Spinal cord (tissue), 10 donors: ENCODE measurements around the gene VWA3B. TPM values are rescaled to one million over a fixed set of nuclear protein-coding genes. Genes with fewer than 3 reads are reported as not detected.

Source experiments
- DNase-seq, 6 donors: peaks; one replicate each; pipeline versions ENCODE4 v3.0.0 to v3.0.0-alpha.2; 2013 to 2015; ENCODE audit warnings: low spot score in 6 of 6, low read depth in 4 of 6
- H3K27ac ChIP-seq: one replicate; pipeline ENCODE4 v1.5.1; 2013; ENCODE audit warnings: low read depth, low read length, control low read depth
- H3K27me3 ChIP-seq: one replicate; pipeline ENCODE4 v1.6.1; 2013; ENCODE audit warnings: low read length; ENCODE audit not compliant: control insufficient read depth, insufficient read depth
- H3K36me3 ChIP-seq: one replicate; pipeline ENCODE4 v1.6.1; 2013; ENCODE audit warnings: low read length; ENCODE audit not compliant: control insufficient read depth, insufficient read depth
- H3K4me1 ChIP-seq: one replicate; pipeline ENCODE4 v1.6.1; 2013; ENCODE audit warnings: low read length; ENCODE audit not compliant: control insufficient read depth, insufficient read depth
- H3K4me3 ChIP-seq: one replicate; pipeline ENCODE4 v1.5.1; 2013; ENCODE audit warnings: low read depth, low read length, control low read depth
- H3K9me3 ChIP-seq: one replicate; pipeline ENCODE4 v1.6.1; 2013; ENCODE audit warnings: low read length; ENCODE audit not compliant: control insufficient read depth, insufficient read depth
- WGBS: methylation state at CpG from one replicate; pipeline ENCODE4 v1.1.5; 2013; ENCODE audit warnings: missing lambda C conversion rate; ENCODE audit not compliant: insufficient coverage; 5-methylcytosine and 5-hydroxymethylcytosine counted together
- polyA plus RNA-seq, 2 donors: library from polyadenylated mRNA; unstranded; fragments of 120-200 nt; gene quantifications; one replicate each; pipeline ENCODE4 v1.2.1, GENCODE V29; 2013; ENCODE audit not compliant: insufficient read length in 2 of 2
- total RNA-seq, 2 donors: library from RNA; depleted of rRNA in 1 of 2; stranded (reverse); fragments of 120-200 nt in 1 of 2; fragments of >200 nt in 1 of 2; gene quantifications; one replicate each; pipeline versions ENCODE4 v1.2.3 to v1.2.4, GENCODE V29; 2013 to 2014
- donor health status: healthy.

Gene VWA3B
- total and polyA plus RNA-seq, 4 donors = 1.5 to 5.9 (median 3.3) TPM

GRCh38 chr2:98180456-98180855 is 93.5 kb downstream of the VWA3B start:
- H3K27ac ChIP-seq = no peak overlapping the region
- WGBS = 92% methylated on average over 2 of the region's 2 CpGs
- H3K4me1 ChIP-seq = peaks cover 7% of the 10 kb centered on the region
- no peak overlapping the region for H3K4me3 ChIP-seq
- no peak for DNase-seq
- H3K9me3 ChIP-seq = no peaks in the 10 kb centered on the region
- H3K27me3 ChIP-seq = no peaks in the 10 kb centered on the region
- no peaks in the 10 kb centered on the region for H3K36me3 ChIP-seq

- DNase-seq = peak in 2 of 6 donors; percentile 50 to 58
- no peaks in the 10 kb centered on the region for H3K36me3 ChIP-seq
- no peaks in the 10 kb centered on the region for H3K27me3 ChIP-seq
- no peaks in the 10 kb centered on the region for H3K9me3 ChIP-seq
- 75% methylated on average over 2 of the region's 3 CpGs for WGBS
- peak overlapping the region; percentile 18 for H3K27ac ChIP-seq
- peaks cover 7% of the 10 kb centered on the region for H3K4me1 ChIP-seq
- H3K4me3 ChIP-seq = no peak overlapping the region
Observed at GRCh38 chr2:98181346-98181745, 94.4 kb downstream of the VWA3B start.

- no peaks in the 10 kb centered on the region for H3K9me3 ChIP-seq
- H3K27me3 ChIP-seq = no peaks in the 10 kb centered on the region
- no peak for DNase-seq
- no peak overlapping the region for H3K27ac ChIP-seq
- peaks cover 4% of the 10 kb centered on the region for H3K4me1 ChIP-seq
- no peaks in the 10 kb centered on the region for H3K36me3 ChIP-seq
- WGBS = 80% methylated on average over 5 of the region's 5 CpGs
- H3K4me3 ChIP-seq = no peak overlapping the region
Observed at GRCh38 chr2:98185801-98186200, 98.8 kb downstream of the VWA3B start.

GRCh38 chr2:98187194-98187593 is 100.2 kb downstream of the VWA3B start:
- Histone ChIP-seq H3K36me3 (no peaks in the 10 kb centered on the region), H3K4me3 (no peak overlapping the region), H3K27me3 (no peaks in the 10 kb centered on the region), H3K4me1 (peaks cover under 1% of the 10 kb centered on the region), H3K27ac (no peak overlapping the region), H3K9me3 (no peaks in the 10 kb centered on the region)
- WGBS = 97% methylated on average over 8 of the region's 9 CpGs
- DNase-seq = no peak

GRCh38 chr2:98188351-98189046 is 101.5 kb downstream of the VWA3B start:
- no CpG with 5 or more reads among the region's 4 CpGs for WGBS
- no peak for DNase-seq

GRCh38 chr2:98191883-98192282 is 104.9 kb downstream of the VWA3B start:
- DNase-seq = peak in 1 of 6 donors; percentile 20
- Histone ChIP-seq H3K36me3 (no peaks in the 10 kb centered on the region), H3K9me3 (peaks cover 1% of the 10 kb centered on the region), H3K27ac (no peak overlapping the region), H3K4me3 (no peak overlapping the region), H3K4me1 (no peaks in the 10 kb centered on the region), H3K27me3 (no peaks in the 10 kb centered on the region)
- 64% methylated on average over 5 of the region's 5 CpGs for WGBS

More at GRCh38 chr2:98188351-98189046, 101.5 kb downstream of the VWA3B start:
- Histone ChIP-seq H3K4me3 (no peak overlapping the region), H3K9me3 (no peaks in the 10 kb centered on the region), H3K4me1 (no peaks in the 10 kb centered on the region), H3K27me3 (no peaks in the 10 kb centered on the region), H3K36me3 (no peaks in the 10 kb centered on the region), H3K27ac (no peak overlapping the region)

GRCh38 chr2:98201576-98201975 is 114.6 kb downstream of the VWA3B start:
- H3K27me3 ChIP-seq = no peaks in the 10 kb centered on the region
- no peak overlapping the region for H3K4me3 ChIP-seq
- no CpG with 5 or more reads among the region's 1 CpG for WGBS
- H3K36me3 ChIP-seq = no peaks in the 10 kb centered on the region
- H3K27ac ChIP-seq = no peak overlapping the region
- no peaks in the 10 kb centered on the region for H3K4me1 ChIP-seq
- no peaks in the 10 kb centered on the region for H3K9me3 ChIP-seq
- peak in 1 of 6 donors; percentile 54 for DNase-seq

- Histone ChIP-seq H3K27me3 (no peaks in the 10 kb centered on the region), H3K27ac (no peak overlapping the region), H3K9me3 (no peaks in the 10 kb centered on the region), H3K4me1 (no peaks in the 10 kb centered on the region), H3K36me3 (no peaks in the 10 kb centered on the region), H3K4me3 (no peak overlapping the region)
- WGBS = 100% methylated on average over 1 of the region's 3 CpGs
- DNase-seq = no peak
Observed at GRCh38 chr2:98205889-98206288, 118.9 kb downstream of the VWA3B start.

GRCh38 chr2:98212092-98213000 is 125.4 kb downstream of the VWA3B start:
- H3K4me3 ChIP-seq = no peak overlapping the region
- no peaks in the 10 kb centered on the region for H3K36me3 ChIP-seq
- peaks cover 4% of the 10 kb centered on the region for H3K4me1 ChIP-seq
- H3K27me3 ChIP-seq = no peaks in the 10 kb centered on the region
- H3K9me3 ChIP-seq = no peaks in the 10 kb centered on the region
- peak in 4 of 6 donors; percentile 17 to 70 (median 44) for DNase-seq
- no peak overlapping the region for H3K27ac ChIP-seq
- WGBS = 21% methylated on average over 5 of the region's 9 CpGs
